ENCODE measurements around the gene CCDC157. TPM values are rescaled to one million over a fixed set of nuclear protein-coding genes. Genes with fewer than 3 reads are reported as not detected.

The CCDC157 gene
- total and polyA plus RNA-seq, 9 of the 15 experiments (the other 6 are each of a cell fraction or from before 2014, with no cell fraction given) = 0.04 to 1.3 (median 0.68) TPM

- no peaks in the 10 kb centered on the region for H3K9me1 ChIP-seq (ENCODE audit: control insufficient read depth, insufficient read depth, low read length)
- CTCF ChIA-PET (ENCODE audit: low intra/inter-chr PET ratio) = no interaction called here
- no peak overlapping the region for H3K9ac ChIP-seq (ENCODE audit: insufficient read depth in 1 of 2, low read depth in 2 of 2, low read length in 2 of 2)
- BruUV-seq (replicated peaks) = no TSS peak
- H3K27ac ChIP-seq (ENCODE audit: extremely low read depth, low read depth, low read length) = no peak overlapping the region
- intact Hi-C loops (cut with micrococcal nuclease) (no loop called here), in situ Hi-C loops (cut with MboI) (no loop called here)
- no peaks in the 10 kb centered on the region for H3K27me3 ChIP-seq (ENCODE audit: control insufficient read depth in 2 of 2, insufficient read depth in 2 of 2, low read length in 2 of 2)
- DNase-seq (ENCODE audit: extremely low read depth in 1 of 4, low spot score in 3 of 4) (no peak), ATAC-seq (no peak), FAIRE-seq (no peak)
- WGBS (ENCODE audit: insufficient coverage, low coverage, missing lambda C conversion rate) = 100% methylated on average over 1 of the region's 3 CpGs
- no peaks in the 10 kb centered on the region for H3K79me2 ChIP-seq (ENCODE audit: control insufficient read depth, insufficient read depth, low read length)
- H4K20me1 ChIP-seq (replicated peaks; ENCODE audit: control insufficient read depth, insufficient read depth, low read length) = no peaks in the 10 kb centered on the region
- peaks cover under 1 to 5% of the 10 kb centered on the region in 2 experiments; a peak in 2 of 5 replicates for H3K4me1 ChIP-seq (replicated peaks in 1 of 2; ENCODE audit: control insufficient read depth in 2 of 2, insufficient read depth in 2 of 2, low read length in 2 of 2)
- no peaks in the 10 kb centered on the region for H3K9me3 ChIP-seq (replicated peaks; ENCODE audit: control insufficient read depth, insufficient read depth, low read depth, low read length)
- H3K4me3 ChIP-seq = no peak overlapping the region
- POLR2A ChIA-PET = interaction anchor here (0.8 kb wide), 1 partner anchor 16 kb away, joined by 4 read pairs; no protein-coding TSS in a partner anchor
- H3K4me2 ChIP-seq (ENCODE audit: insufficient read depth, low read length) = no peak overlapping the region
- H3K36me3 ChIP-seq (ENCODE audit: control insufficient read depth, insufficient read depth, low read length) = peaks cover 75% of the 10 kb centered on the region
- H2AFZ ChIP-seq (ENCODE audit: low read depth, low read length) = no peak overlapping the region
- no peak for TF ChIP-seq ZC3H8 (IDR thresholded peaks at IDR 0.05)
- no peak for TF ChIP-seq CAMTA2 (CRISPR knock-in tag; conservative IDR thresholded peaks at IDR 0.05)
- no peak for TF ChIP-seq ELF4 (CRISPR knock-in tag; IDR thresholded peaks at IDR 0.05)
- TF ChIP-seq TCF7 (IDR thresholded peaks at IDR 0.05; ENCODE audit: borderline replicate concordance) = no peak
- TF ChIP-seq ETV6 (IDR thresholded peaks at IDR 0.05; ENCODE audit: borderline replicate concordance in 1 of 2, low read depth in 2 of 2, low read length in 1 of 2) = no peak
- TF ChIP-seq ETV6 (CRISPR knock-in tag; IDR thresholded peaks at IDR 0.05; ENCODE audit: borderline replicate concordance) = no peak
- TF ChIP-seq SMAD4 (CRISPR knock-in tag; conservative IDR thresholded peaks at IDR 0.05) = no peak
- TF ChIP-seq YBX1 (IDR thresholded peaks at IDR 0.05) = no peak
- no peak for TF ChIP-seq CREBBP (IDR thresholded peaks at IDR 0.05; ENCODE audit: low read depth, low read length)
- TF ChIP-seq TEAD4 (IDR thresholded peaks at IDR 0.05; ENCODE audit: low read length) = no peak
- TF ChIP-seq TEAD4 (CRISPR knock-in tag; IDR thresholded peaks at IDR 0.05; ENCODE audit: borderline replicate concordance) = no peak
- no peak for TF ChIP-seq GABPB1 (CRISPR knock-in tag; IDR thresholded peaks at IDR 0.05)
- no peak for TF ChIP-seq AFF1 (IDR thresholded peaks at IDR 0.05; ENCODE audit: low read depth in 1 of 2, partially characterized antibody in 2 of 2)
- no peak for TF ChIP-seq KDM5B (IDR thresholded peaks at IDR 0.05; ENCODE audit: insufficient replicate concordance, low read depth, low read length)
- TF ChIP-seq FOXA3 (CRISPR knock-in tag; conservative IDR thresholded peaks at IDR 0.05 in 1 of 2, IDR thresholded peaks at IDR 0.05 in 1 of 2) = no peak
- no peak for TF ChIP-seq NCOA6 (IDR thresholded peaks at IDR 0.05)
- no peak for TF ChIP-seq ZKSCAN3 (CRISPR knock-in tag; IDR thresholded peaks at IDR 0.05)
- TF ChIP-seq ZBTB49 (CRISPR knock-in tag; IDR thresholded peaks at IDR 0.05; ENCODE audit: borderline replicate concordance) = no peak
- TF ChIP-seq BMI1 (IDR thresholded peaks at IDR 0.05; ENCODE audit: low read length) = no peak
Observed at GRCh38 chr22:30333707-30334087, 23.1 kb upstream of the CCDC157 start.
